Kidney (tissue), 14 donors: ENCODE measurements around the gene MEX3B. TPM values are rescaled to one million over a fixed set of nuclear protein-coding genes. Genes with fewer than 3 reads are reported as not detected.

ENCODE experiments used
- DNase-seq, 5 donors: peaks; one replicate each; pipeline ENCODE4 v3.0.0-alpha.2; 2013 to 2020
- FAIRE-seq: peaks from 2 replicates; lab custom pipeline; 2012; peaks lifted over from hg19 to GRCh38; lab: Jason Lieb, UNC
- H3K27ac ChIP-seq, 2 donors: one replicate each; pipeline ENCODE4 v1.7.0; 2013; ENCODE audit warnings: low read depth in 2 of 2, low read length in 2 of 2, inconsistent platforms in 1 of 2
- H3K27me3 ChIP-seq: one replicate; pipeline ENCODE4 v1.7.1; 2013; ENCODE audit warnings: low read length, inconsistent platforms; ENCODE audit not compliant: control insufficient read depth, insufficient read depth
- H3K36me3 ChIP-seq, 3 donors: one replicate each; pipeline versions ENCODE4 v1.7.0 to v1.7.1; 2013; ENCODE audit warnings: low read length in 3 of 3, control low read depth in 1 of 3, inconsistent platforms in 1 of 3; ENCODE audit not compliant: insufficient read depth in 3 of 3, control insufficient read depth in 2 of 3
- H3K4me1 ChIP-seq, 3 donors: one replicate each; pipeline versions ENCODE4 v1.7.0 to v1.7.1; 2013; ENCODE audit warnings: low read length in 3 of 3, inconsistent platforms in 1 of 3, low read depth in 1 of 3; ENCODE audit not compliant: control insufficient read depth in 2 of 3, insufficient read depth in 2 of 3
- H3K4me3 ChIP-seq, 3 donors: one replicate each; pipeline versions ENCODE4 v1.7.0 to v1.8.1; 2013; ENCODE audit warnings: low read length in 3 of 3, control low read depth in 1 of 3, inconsistent platforms in 1 of 3
- H3K9ac ChIP-seq, 3 donors: one replicate each; pipeline versions ENCODE4 v1.7.0 to v1.7.1; 2013; ENCODE audit warnings: low read length in 3 of 3, control low read depth in 1 of 3, inconsistent platforms in 1 of 3
- H3K9me3 ChIP-seq, 3 donors: one replicate each; pipeline versions ENCODE4 v1.7.0 to v1.7.1; 2013; ENCODE audit warnings: low read length in 3 of 3, control low read depth in 1 of 3, inconsistent platforms in 1 of 3; ENCODE audit not compliant: control insufficient read depth in 2 of 3, insufficient read depth in 1 of 3
- intact Hi-C: fragments of 100-400 bp; cut with DNase I; formaldehyde crosslinking; loops from one replicate; pipeline ENCODE4 v1.11.1; 2022
- polyA plus RNA-seq: library from polyadenylated mRNA; stranded (reverse); fragments of 350-450 nt; fragmentation: Illumina TruSeq; extraction: RNeasy Lipid Tissue Mini Kit (QIAGEN cat#74804); gene quantifications from one replicate; pipeline ENCODE4 v1.2.3, GENCODE V29; 2014; ENCODE audit warnings: low read depth, low replicate concordance; ENCODE audit not compliant: insufficient read depth
- total RNA-seq: library from RNA; stranded (reverse); fragmentation: NEBNext Ultra II Directional; extraction: Animal tissue kit (Norgen Biotek cat#: 25700); gene quantifications from one replicate; pipeline ENCODE4 v1.2.1, GENCODE V29; 2021
- TF ChIP-seq, protein P1 (sequence below): IDR thresholded peaks from 3 replicates; pipeline ENCODE4 v1.5.1; 2012; ENCODE audit warnings: mild to moderate bottlenecking, moderate library complexity, borderline replicate concordance; ENCODE audit not compliant: insufficient read depth; ENCODE audit errors: extremely low read depth
- donor health status: control.
- donor health status: control.
- donor health status: control.
- donor health status: control.
- donor health status: control.
- donor health status: DM: yes; HTN: yes; CAD: no.
- donor health status: Normal renal cell carcinoma (clear cell type).

The MEX3B gene
- total and polyA plus RNA-seq, 2 donors from 2014 or later, result 0.28 to 0.91 TPM

DNA sequence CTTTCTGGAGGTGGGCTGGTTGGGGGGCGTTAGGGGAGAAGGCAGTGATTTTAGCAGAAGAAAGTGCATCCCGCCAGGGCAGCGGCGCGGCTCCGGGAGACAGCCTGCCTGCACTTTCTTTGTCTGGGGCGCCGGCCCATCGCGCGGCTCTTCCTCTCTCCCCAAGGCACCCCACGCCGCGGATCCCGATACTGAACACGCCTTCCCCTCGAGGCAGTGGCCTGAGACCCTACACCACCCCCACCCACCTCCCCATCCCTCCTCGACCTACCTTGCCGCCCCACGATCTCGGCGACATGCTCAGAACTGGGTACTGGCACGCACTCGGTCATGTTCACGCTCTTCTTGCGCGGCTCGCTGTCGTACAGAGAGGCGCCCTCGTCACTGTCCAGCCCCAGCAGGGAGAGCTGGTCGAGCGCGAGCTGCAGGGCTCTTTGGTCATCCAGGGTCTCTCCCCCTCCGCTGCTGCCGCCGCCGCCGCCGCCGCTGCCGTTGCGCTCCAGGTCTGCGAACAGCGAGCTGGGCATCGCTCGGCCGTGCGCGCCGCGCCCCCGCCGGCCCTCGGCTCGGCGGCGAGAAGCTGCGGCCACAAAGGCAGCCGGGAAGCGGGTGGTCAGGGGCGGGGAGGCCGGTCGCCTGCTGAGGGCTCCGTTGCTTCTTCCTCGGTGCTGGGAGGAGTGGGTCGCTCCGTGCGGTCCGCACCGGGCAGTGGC lies 483 bp downstream of the MEX3B start:
- H3K4me1 ChIP-seq, result peaks cover 2 to 7% (median 3%) of the 10 kb centered on the region in 3 donors
- H3K4me3 ChIP-seq, result peak overlapping the region; percentile 59 to 77 (median 65)
- H3K27me3 ChIP-seq, result no peaks in the 10 kb centered on the region
- H3K9me3 ChIP-seq, result no peaks in the 10 kb centered on the region
- H3K9ac ChIP-seq, result peak overlapping the region in 1 of 3 donors; percentile 77
- intact Hi-C loops, result no loop called here
- DNase-seq, result peak in 4 of 5 donors; percentile 48 to 85 (median 75)
- H3K27ac ChIP-seq, result peak overlapping the region; percentile 51 to 65
- TF ChIP-seq, protein P1, sequence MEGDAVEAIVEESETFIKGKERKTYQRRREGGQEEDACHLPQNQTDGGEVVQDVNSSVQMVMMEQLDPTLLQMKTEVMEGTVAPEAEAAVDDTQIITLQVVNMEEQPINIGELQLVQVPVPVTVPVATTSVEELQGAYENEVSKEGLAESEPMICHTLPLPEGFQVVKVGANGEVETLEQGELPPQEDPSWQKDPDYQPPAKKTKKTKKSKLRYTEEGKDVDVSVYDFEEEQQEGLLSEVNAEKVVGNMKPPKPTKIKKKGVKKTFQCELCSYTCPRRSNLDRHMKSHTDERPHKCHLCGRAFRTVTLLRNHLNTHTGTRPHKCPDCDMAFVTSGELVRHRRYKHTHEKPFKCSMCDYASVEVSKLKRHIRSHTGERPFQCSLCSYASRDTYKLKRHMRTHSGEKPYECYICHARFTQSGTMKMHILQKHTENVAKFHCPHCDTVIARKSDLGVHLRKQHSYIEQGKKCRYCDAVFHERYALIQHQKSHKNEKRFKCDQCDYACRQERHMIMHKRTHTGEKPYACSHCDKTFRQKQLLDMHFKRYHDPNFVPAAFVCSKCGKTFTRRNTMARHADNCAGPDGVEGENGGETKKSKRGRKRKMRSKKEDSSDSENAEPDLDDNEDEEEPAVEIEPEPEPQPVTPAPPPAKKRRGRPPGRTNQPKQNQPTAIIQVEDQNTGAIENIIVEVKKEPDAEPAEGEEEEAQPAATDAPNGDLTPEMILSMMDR, result no peak
- no peak for FAIRE-seq
- H3K36me3 ChIP-seq, result no peaks in the 10 kb centered on the region

DNA sequence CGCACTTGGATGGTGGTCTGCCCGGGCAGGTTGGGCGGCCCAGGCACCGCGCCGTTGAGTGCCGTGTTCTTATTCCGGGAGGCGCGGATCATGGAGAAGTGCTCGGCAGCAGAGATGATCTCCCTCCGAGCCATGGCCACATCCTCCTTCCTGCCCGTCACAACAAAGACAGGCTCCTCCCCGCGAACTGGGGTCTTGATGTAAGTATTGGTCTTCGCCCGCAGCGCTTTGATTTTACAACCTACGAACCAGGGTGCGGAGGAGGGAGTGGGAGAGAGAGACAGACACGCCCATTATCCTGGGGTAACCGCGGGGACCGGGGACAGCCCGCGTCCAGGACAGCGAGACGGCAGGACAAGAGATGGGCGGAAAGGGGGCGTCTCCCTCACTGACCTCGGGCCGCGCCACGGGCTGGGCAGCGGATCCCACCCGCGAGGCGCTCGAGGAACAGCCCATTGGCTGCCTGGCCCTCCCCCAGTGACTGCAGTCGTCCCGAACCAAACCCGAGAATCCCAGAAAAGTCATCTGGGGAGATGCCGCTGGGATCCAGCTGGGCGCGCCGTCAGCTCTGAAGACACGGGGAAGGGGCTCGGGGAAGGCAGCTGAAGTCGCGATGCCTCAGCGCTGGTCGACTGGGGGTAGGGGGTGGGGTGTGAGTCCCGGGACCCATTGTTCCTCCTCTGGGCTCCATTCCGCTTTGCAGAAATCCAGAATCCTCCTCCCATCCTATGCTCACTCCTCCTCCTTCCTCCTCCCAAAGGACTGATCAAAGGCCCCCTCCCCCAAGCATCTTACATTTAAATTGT lies 1.2 kb downstream of the MEX3B start:
- DNase-seq (peak; percentile 73 to 91 (median 85)), FAIRE-seq (no peak)
- H3K27ac ChIP-seq, result no peak overlapping the region

DNA sequence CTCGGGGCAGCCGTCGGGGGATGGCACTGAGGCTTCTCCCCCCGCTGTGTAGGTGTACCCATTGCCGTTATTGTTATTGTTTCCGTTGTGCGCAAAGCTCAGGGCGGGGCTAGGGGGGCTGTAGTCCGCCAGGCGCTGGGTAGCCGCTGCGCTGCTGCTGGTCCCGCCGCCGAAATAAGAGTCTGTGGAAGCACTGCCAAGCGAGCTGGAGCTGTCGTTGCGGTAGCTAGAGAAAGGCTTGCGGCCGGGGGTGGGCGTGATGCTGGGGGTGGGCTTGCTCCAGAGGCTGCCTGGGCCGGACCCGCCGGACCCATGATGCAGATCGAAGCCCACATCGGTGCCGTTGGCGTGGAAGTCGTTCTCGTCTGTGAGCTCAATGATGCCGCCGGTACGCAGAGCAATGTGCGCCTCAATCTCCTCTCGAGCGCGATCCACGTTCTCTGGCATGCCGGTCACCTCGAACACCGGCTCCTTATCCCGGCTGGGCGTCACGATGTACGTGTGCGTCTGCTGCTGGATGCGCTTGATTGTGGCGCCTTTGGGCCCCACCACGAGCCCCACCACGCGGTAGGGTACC lies 1.9 kb downstream of the MEX3B start:
- DNase-seq (peak in 3 of 5 donors; percentile 14 to 71 (median 23)), FAIRE-seq (no peak)
- TF ChIP-seq, protein P1, result no peak
- Histone ChIP-seq H3K9ac (peak overlapping the region in 1 of 3 donors; percentile 77), H3K27me3 (no peaks in the 10 kb centered on the region), H3K4me3 (peak overlapping the region; percentile 59 to 77 (median 65)), H3K27ac (no peak overlapping the region), H3K4me1 (peaks cover 2 to 7% (median 3%) of the 10 kb centered on the region in 3 donors), H3K9me3 (no peaks in the 10 kb centered on the region), H3K36me3 (no peaks in the 10 kb centered on the region)
- intact Hi-C loops, result no loop called here

More for the DNA sequence above, 1.2 kb downstream of the MEX3B start:
- peak overlapping the region in 1 of 3 donors; percentile 77 for H3K9ac ChIP-seq
- TF ChIP-seq, protein P1, result no peak
- intact Hi-C loops, result no loop called here
- H3K4me1 ChIP-seq, result peaks cover 2 to 7% (median 3%) of the 10 kb centered on the region in 3 donors
- H3K36me3 ChIP-seq, result no peaks in the 10 kb centered on the region
- no peaks in the 10 kb centered on the region for H3K27me3 ChIP-seq
- peak overlapping the region; percentile 59 to 77 (median 65) for H3K4me3 ChIP-seq
- no peaks in the 10 kb centered on the region for H3K9me3 ChIP-seq
